HG03196 (cell line): Measurements from ENCODE around the gene NECTIN4.
"Not testable (repeated sequence)": the region's sequence is repeated elsewhere in the genome, so short reads cannot be mapped to it uniquely, and the experiment has no call there.

Experiments used
- ATAC-seq: cut with Tn5 transposase; IDR thresholded peaks from one replicate; pipeline ENCODE4 v1.9.1; 2021; ENCODE audit not compliant: unreplicated experiment

The NECTIN4 gene

GRCh38 chr1:161031874-161032273 lies 57.5 kb downstream of the NECTIN4 start:
- ATAC-seq: no peak

GRCh38 chr1:161029466-161029865 lies 59.9 kb downstream of the NECTIN4 start:
- not testable (repeated sequence) for ATAC-seq

- ATAC-seq: not testable (repeated sequence)
Measured at GRCh38 chr1:161026954-161027353, 62.4 kb downstream of the NECTIN4 start.

GRCh38 chr1:161022432-161022831 lies 66.9 kb downstream of the NECTIN4 start:
- not testable (repeated sequence) for ATAC-seq

GRCh38 chr1:161021970-161022353 lies 67.4 kb downstream of the NECTIN4 start:
- ATAC-seq: no peak

- ATAC-seq: peak; percentile 76
Measured at GRCh38 chr1:161021165-161021969, 68.0 kb downstream of the NECTIN4 start.
